SJSA1 (cell line): ENCODE data around the gene GPR161. TPM values are rescaled to one million over a fixed set of nuclear protein-coding genes. Genes with fewer than 3 reads are reported as not detected.
A peak's percentile ranks its signal among the peaks of the same experiment; 100 is the strongest.

Experiments
- DNase-seq, 2 experiments: peaks; one replicate each; pipeline ENCODE4 v3.0.0-alpha.2; 2015 to 2020; ENCODE audit warnings: low spot score in 2 of 2, low read depth in 1 of 2
- H3K27ac ChIP-seq: fragments of 250-450 bp; sonication (Bioruptor Pico); 2 replicates; pipeline ENCODE4 v1.5.1; 2020; ENCODE audit warnings: mild to moderate bottlenecking, moderate library complexity
- H3K27me3 ChIP-seq: fragments of 250-450 bp; sonication (Bioruptor Pico); replicated peaks from 2 replicates; pipeline ENCODE4 v1.5.1; 2020; ENCODE audit warnings: mild to moderate bottlenecking, moderate library complexity
- H3K36me3 ChIP-seq: fragments of 250-450 bp; sonication (Bioruptor Pico); 2 replicates; pipeline ENCODE4 v1.5.1; 2020; ENCODE audit warnings: mild to moderate bottlenecking
- H3K4me1 ChIP-seq: fragments of 250-450 bp; sonication (Bioruptor Pico); replicated peaks from 2 replicates; pipeline ENCODE4 v1.6.1; 2021; ENCODE audit warnings: mild to moderate bottlenecking
- H3K4me3 ChIP-seq: fragments of 250-450 bp; sonication (Bioruptor Pico); 2 replicates; pipeline ENCODE4 v1.5.1; 2020; ENCODE audit warnings: mild to moderate bottlenecking
- H3K9me3 ChIP-seq: fragments of 250-450 bp; sonication (Bioruptor Pico); replicated peaks from 2 replicates; pipeline ENCODE4 v1.5.1; 2020; ENCODE audit warnings: mild to moderate bottlenecking
- total RNA-seq: library from RNA; depleted of rRNA; stranded (reverse); fragments of >200 nt; shearing (Covaris generic); gene quantifications from 2 replicates; pipeline ENCODE4 v1.2.3, GENCODE V29; 2014

The GPR161 gene
- total RNA-seq, 1 experiment from 2014 or later: 9.8 TPM

- H3K36me3 ChIP-seq: peaks cover 7% of the 10 kb centered on the region; the same call in 1 of the 2 replicates
- H3K4me3 ChIP-seq: no peak overlapping the region
- H3K27ac ChIP-seq: no peak overlapping the region
- H3K4me1 ChIP-seq: peaks cover 28% of the 10 kb centered on the region
- H3K9me3 ChIP-seq: no peaks in the 10 kb centered on the region
- no peaks in the 10 kb centered on the region for H3K27me3 ChIP-seq
- DNase-seq: peak in 1 of 2 experiments; percentile 12
These were observed 1.4 kb upstream of the GPR161 start for GRCh38 chr1:168138134-168138533.

- Histone ChIP-seq H3K9me3 (no peaks in the 10 kb centered on the region), H3K4me1 (peaks cover 28% of the 10 kb centered on the region), H3K4me3 (peak overlapping the region; percentile 88), H3K27ac (peak overlapping the region; percentile 7; the same call in 1 of the 2 replicates), H3K36me3 (peaks cover 7% of the 10 kb centered on the region; the same call in 1 of the 2 replicates), H3K27me3 (no peaks in the 10 kb centered on the region)
- no peak for DNase-seq
These were observed 738 bp upstream of the GPR161 start for GRCh38 chr1:168137515-168137821.

GRCh38 chr1:168135921-168136708 lies 615 bp downstream of the GPR161 start:
- peaks cover 7% of the 10 kb centered on the region; the same call in 1 of the 2 replicates for H3K36me3 ChIP-seq
- no peaks in the 10 kb centered on the region for H3K9me3 ChIP-seq
- DNase-seq: peak in 1 of 2 experiments; percentile 43
- H3K27ac ChIP-seq: peak overlapping the region; percentile 21; the same call in 1 of the 2 replicates
- peak overlapping the region; percentile 88 for H3K4me3 ChIP-seq
- peaks cover 28% of the 10 kb centered on the region for H3K4me1 ChIP-seq
- H3K27me3 ChIP-seq: no peaks in the 10 kb centered on the region

- peaks cover 28% of the 10 kb centered on the region for H3K4me1 ChIP-seq
- H3K9me3 ChIP-seq: no peaks in the 10 kb centered on the region
- peak overlapping the region; percentile 88 for H3K4me3 ChIP-seq
- DNase-seq: peak in 1 of 2 experiments; percentile 11
- peaks cover 7% of the 10 kb centered on the region; the same call in 1 of the 2 replicates for H3K36me3 ChIP-seq
- H3K27ac ChIP-seq: no peak overlapping the region
- H3K27me3 ChIP-seq: no peaks in the 10 kb centered on the region
These were observed 1.4 kb downstream of the GPR161 start for GRCh38 chr1:168135116-168135920.

- H3K27me3 ChIP-seq: no peaks in the 10 kb centered on the region
- no peaks in the 10 kb centered on the region for H3K9me3 ChIP-seq
- no peak overlapping the region for H3K27ac ChIP-seq
- H3K4me1 ChIP-seq: peaks cover 28% of the 10 kb centered on the region
- H3K4me3 ChIP-seq: no peak overlapping the region
- no peak for DNase-seq
- peaks cover 7% of the 10 kb centered on the region; the same call in 1 of the 2 replicates for H3K36me3 ChIP-seq
These were observed 2.1 kb downstream of the GPR161 start for GRCh38 chr1:168134642-168135041.

- Histone ChIP-seq H3K9me3 (no peaks in the 10 kb centered on the region), H3K4me3 (no peak overlapping the region), H3K36me3 (peaks cover 7% of the 10 kb centered on the region; the same call in 1 of the 2 replicates), H3K27ac (no peak overlapping the region), H3K27me3 (no peaks in the 10 kb centered on the region), H3K4me1 (peaks cover 28% of the 10 kb centered on the region)
- no peak for DNase-seq
These were observed 2.6 kb downstream of the GPR161 start for GRCh38 chr1:168134132-168134531.

- Histone ChIP-seq H3K4me3 (no peak overlapping the region), H3K27me3 (no peaks in the 10 kb centered on the region), H3K27ac (no peak overlapping the region), H3K36me3 (peaks cover 2% of the 10 kb centered on the region; the same call in 1 of the 2 replicates), H3K4me1 (peaks cover 13% of the 10 kb centered on the region), H3K9me3 (0 out of 2 replicates have a peak, but pooled peaks cover 2% of the 10 kb centered on the region)
- DNase-seq: no peak
These were observed 6.8 kb downstream of the GPR161 start for GRCh38 chr1:168129933-168130332.

- Histone ChIP-seq H3K36me3 (peaks cover 5% of the 10 kb centered on the region; the same call in 1 of the 2 replicates), H3K9me3 (0 out of 2 replicates have a peak, but pooled peaks cover 2% of the 10 kb centered on the region), H3K27ac (no peak overlapping the region), H3K4me1 (peaks cover 13% of the 10 kb centered on the region), H3K4me3 (no peak overlapping the region), H3K27me3 (no peaks in the 10 kb centered on the region)
- no peak for DNase-seq
These were observed 9.2 kb downstream of the GPR161 start for GRCh38 chr1:168127503-168127902.

- Histone ChIP-seq H3K27me3 (no peaks in the 10 kb centered on the region), H3K36me3 (peaks cover 5% of the 10 kb centered on the region; the same call in 1 of the 2 replicates), H3K4me1 (peaks cover 20% of the 10 kb centered on the region), H3K27ac (peak overlapping the region; percentile 31; the same call in 1 of the 2 replicates), H3K9me3 (0 out of 2 replicates have a peak, but pooled peaks cover 2% of the 10 kb centered on the region), H3K4me3 (no peak overlapping the region)
- no peak for DNase-seq
These were observed 11.7 kb downstream of the GPR161 start for GRCh38 chr1:168125051-168125450.

- DNase-seq: peak in 1 of 2 experiments; percentile 27
- peaks cover 2% of the 10 kb centered on the region; the same call in 1 of the 2 replicates for H3K9me3 ChIP-seq
- no peak overlapping the region for H3K4me3 ChIP-seq
- peaks cover 9% of the 10 kb centered on the region; the same call in 1 of the 2 replicates for H3K36me3 ChIP-seq
- H3K27ac ChIP-seq: no peak overlapping the region
- H3K27me3 ChIP-seq: no peaks in the 10 kb centered on the region
- H3K4me1 ChIP-seq: peaks cover 14% of the 10 kb centered on the region
These were observed 15.2 kb downstream of the GPR161 start for GRCh38 chr1:168121401-168122011.

- no peak for DNase-seq
- H3K4me1 ChIP-seq: 0 out of 2 replicates have a peak, but pooled peaks cover 6% of the 10 kb centered on the region
- no peak overlapping the region for H3K27ac ChIP-seq
- H3K4me3 ChIP-seq: no peak overlapping the region
- peaks cover 6% of the 10 kb centered on the region; the same call in 1 of the 2 replicates for H3K36me3 ChIP-seq
- H3K27me3 ChIP-seq: no peaks in the 10 kb centered on the region
- H3K9me3 ChIP-seq: no peaks in the 10 kb centered on the region; the same call in 1 of the 2 replicates
These were observed 17.0 kb downstream of the GPR161 start for GRCh38 chr1:168119750-168120149.

GRCh38 chr1:168116327-168116799 lies 20.4 kb downstream of the GPR161 start:
- Histone ChIP-seq H3K4me1 (peaks cover 13% of the 10 kb centered on the region), H3K9me3 (no peaks in the 10 kb centered on the region; the same call in 1 of the 2 replicates), H3K27ac (no peak overlapping the region), H3K4me3 (no peak overlapping the region), H3K27me3 (no peaks in the 10 kb centered on the region), H3K36me3 (peaks cover 4% of the 10 kb centered on the region; the same call in 1 of the 2 replicates)
- no peak for DNase-seq

GRCh38 chr1:168114845-168115244 lies 21.9 kb downstream of the GPR161 start:
- no peak overlapping the region for H3K4me3 ChIP-seq
- H3K36me3 ChIP-seq: peaks cover 4% of the 10 kb centered on the region; the same call in 1 of the 2 replicates
- no peak overlapping the region for H3K27ac ChIP-seq
- H3K27me3 ChIP-seq: no peaks in the 10 kb centered on the region
- no peak for DNase-seq
- peaks cover 12% of the 10 kb centered on the region for H3K4me1 ChIP-seq
- H3K9me3 ChIP-seq: no peaks in the 10 kb centered on the region; the same call in 1 of the 2 replicates
